Measurements from ENCODE around the gene XYLT1.

The XYLT1 gene

DNA sequence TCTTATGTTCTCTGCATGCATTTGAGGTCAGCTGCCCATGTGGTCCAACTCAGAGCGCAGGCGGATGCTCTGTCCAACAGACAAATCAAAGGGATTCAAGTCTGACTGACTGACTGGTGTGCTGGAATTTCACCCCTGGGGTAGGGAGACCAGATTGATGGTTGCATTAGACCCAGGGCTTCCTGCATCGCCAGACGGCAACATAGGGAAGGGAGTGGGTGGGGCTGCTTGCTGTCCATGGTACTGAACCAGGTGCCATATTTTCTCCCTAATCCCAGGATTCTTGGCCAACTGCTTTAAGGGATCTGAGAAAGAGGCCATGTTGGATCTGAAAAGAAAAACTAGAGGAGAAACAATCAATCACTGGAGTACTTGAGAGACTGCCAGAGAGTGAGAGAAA is 332.0 kb downstream of the XYLT1 start:
- no peak for DNase-seq
- Histone ChIP-seq H3K36me3 (no peaks in the 10 kb centered on the region), H3K9me3 (ENCODE audit: severe bottlenecking) (no peaks in the 10 kb centered on the region), H3K4me3 (ENCODE audit: low read depth, low read length) (no peak overlapping the region), H3K27me3 (ENCODE audit: insufficient read depth, low read depth, severe bottlenecking) (no peaks in the 10 kb centered on the region), H3K27ac (no peak overlapping the region)
- no peak for TF ChIP-seq CTCF (IDR thresholded peaks at IDR 0.05; ENCODE audit: low read depth, low read length)

DNA sequence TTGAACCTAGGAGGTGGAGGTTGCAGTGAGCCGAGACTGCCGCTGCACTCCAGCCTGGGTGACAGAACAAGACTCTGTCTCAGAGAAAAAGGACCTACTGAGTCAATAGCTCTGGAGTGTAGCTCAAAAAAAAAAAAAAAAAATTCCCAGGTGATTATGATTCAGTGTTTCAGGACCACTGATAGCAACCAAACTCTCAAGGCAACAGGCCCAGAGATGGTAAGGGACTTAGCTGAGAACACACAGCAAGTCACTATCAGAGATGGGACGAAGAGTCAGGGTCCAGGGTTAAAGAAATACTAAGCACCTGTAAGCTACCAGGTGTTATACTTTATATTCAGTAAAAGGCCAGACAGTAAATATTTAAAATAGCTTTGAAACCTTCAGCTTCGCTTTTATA is 335.3 kb downstream of the XYLT1 start:
- TF ChIP-seq CTCF (IDR thresholded peaks at IDR 0.05; ENCODE audit: low read depth, low read length) = no peak
- H3K36me3 ChIP-seq = no peaks in the 10 kb centered on the region
- H3K27me3 ChIP-seq (ENCODE audit: insufficient read depth, low read depth, severe bottlenecking) = no peaks in the 10 kb centered on the region
- no peak overlapping the region for H3K27ac ChIP-seq
- no peak for DNase-seq
- H3K9me3 ChIP-seq (ENCODE audit: severe bottlenecking) = no peaks in the 10 kb centered on the region
- H3K4me3 ChIP-seq (ENCODE audit: low read depth, low read length) = no peak overlapping the region

DNA sequence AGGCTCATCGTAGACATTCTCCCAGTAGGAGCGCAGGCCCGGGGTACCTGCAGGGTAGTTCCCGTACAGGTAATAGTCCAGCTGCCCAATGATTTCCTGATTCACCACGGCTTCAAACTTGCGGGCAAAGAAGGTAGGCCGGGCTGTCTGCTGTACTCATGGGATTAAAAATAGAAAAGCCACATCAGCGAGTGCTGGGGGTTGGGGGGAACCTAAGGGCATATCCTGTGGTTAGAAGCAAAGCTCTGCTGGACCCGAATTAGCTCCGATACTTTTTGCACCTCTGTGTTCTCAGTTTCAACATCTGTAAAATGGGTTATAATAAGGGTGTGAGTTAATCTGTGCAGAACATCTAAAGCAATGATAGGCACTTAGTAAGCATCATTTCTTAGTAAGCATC is 336.2 kb downstream of the XYLT1 start:
- Histone ChIP-seq H3K4me3 (ENCODE audit: low read depth, low read length) (no peak overlapping the region), H3K36me3 (no peaks in the 10 kb centered on the region), H3K9me3 (ENCODE audit: severe bottlenecking) (no peaks in the 10 kb centered on the region), H3K27me3 (ENCODE audit: insufficient read depth, low read depth, severe bottlenecking) (no peaks in the 10 kb centered on the region), H3K27ac (no peak overlapping the region)
- no peak for TF ChIP-seq CTCF (IDR thresholded peaks at IDR 0.05; ENCODE audit: low read depth, low read length)
- DNase-seq = no peak

- TF ChIP-seq CTCF (IDR thresholded peaks at IDR 0.05; ENCODE audit: low read depth, low read length) = no peak
- Histone ChIP-seq H3K27me3 (ENCODE audit: insufficient read depth, low read depth, severe bottlenecking) (no peaks in the 10 kb centered on the region), H3K36me3 (no peaks in the 10 kb centered on the region), H3K27ac (no peak overlapping the region), H3K9me3 (ENCODE audit: severe bottlenecking) (no peaks in the 10 kb centered on the region), H3K4me3 (ENCODE audit: low read depth, low read length) (no peak overlapping the region)
- DNase-seq = no peak
These were observed 336.9 kb downstream of the XYLT1 start for GRCh38 chr16:17133851-17134250.

DNA sequence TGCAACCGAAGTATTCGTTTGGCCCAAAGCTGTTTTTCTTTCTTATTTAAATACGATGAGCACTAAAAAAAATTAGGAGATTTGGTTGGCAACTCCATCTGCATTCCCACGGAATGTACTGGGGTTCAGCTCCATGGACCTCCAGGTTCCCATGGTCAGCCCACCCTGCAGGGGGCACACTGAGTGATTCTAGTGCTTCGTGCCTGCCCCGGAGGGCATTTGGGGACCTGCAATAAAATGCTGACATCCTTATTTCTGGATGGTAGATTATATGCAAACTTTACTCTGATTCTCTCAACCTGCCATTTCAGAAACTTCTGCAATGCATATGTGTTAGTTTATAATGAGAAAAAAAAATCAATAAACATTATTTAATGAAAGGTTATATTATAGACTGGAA is 339.4 kb downstream of the XYLT1 start:
- no peaks in the 10 kb centered on the region for H3K27me3 ChIP-seq (ENCODE audit: insufficient read depth, low read depth, severe bottlenecking)
- no peak overlapping the region for H3K27ac ChIP-seq
- H3K4me3 ChIP-seq (ENCODE audit: low read depth, low read length) = no peak overlapping the region
- no peaks in the 10 kb centered on the region for H3K9me3 ChIP-seq (ENCODE audit: severe bottlenecking)
- no peaks in the 10 kb centered on the region for H3K36me3 ChIP-seq
- peak; percentile 15; the same call in 1 of the 2 replicates for TF ChIP-seq CTCF (IDR thresholded peaks at IDR 0.05; ENCODE audit: low read depth, low read length)
- no peak for DNase-seq

DNA sequence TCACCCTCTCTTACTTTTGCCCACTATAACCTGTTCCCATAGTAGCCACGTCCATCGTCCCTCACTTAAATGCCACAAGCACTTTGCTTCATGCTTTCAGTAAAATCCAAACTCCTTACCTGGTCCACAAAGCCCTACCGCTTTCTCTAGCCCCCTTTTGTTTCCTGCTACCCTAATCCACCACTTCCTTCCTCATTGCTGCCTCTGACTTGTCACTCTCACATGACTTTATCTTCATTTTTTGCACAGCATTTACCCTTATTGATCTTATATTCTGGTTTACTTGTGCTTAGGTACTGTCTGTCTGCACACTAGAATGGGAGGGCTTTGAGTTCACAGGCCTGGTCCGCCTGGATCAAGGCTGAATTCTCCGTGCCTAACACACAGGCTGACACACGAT is 340.0 kb downstream of the XYLT1 start:
- H3K27ac ChIP-seq = no peak overlapping the region
- DNase-seq = no peak
- no peaks in the 10 kb centered on the region for H3K9me3 ChIP-seq (ENCODE audit: severe bottlenecking)
- no peaks in the 10 kb centered on the region for H3K36me3 ChIP-seq
- H3K27me3 ChIP-seq (ENCODE audit: insufficient read depth, low read depth, severe bottlenecking) = no peaks in the 10 kb centered on the region
- no peak overlapping the region for H3K4me3 ChIP-seq (ENCODE audit: low read depth, low read length)
- TF ChIP-seq CTCF (IDR thresholded peaks at IDR 0.05; ENCODE audit: low read depth, low read length) = no peak

All from WERI-Rb-1 (cell line).